GM15510 (cell line): ENCODE measurements around the gene BLM.

Source experiments
- POLR2A ChIP-seq: IDR thresholded peaks from 3 replicates; pipeline ENCODE4 v1.6.1; 2011; ENCODE audit warnings: borderline replicate concordance; ENCODE audit not compliant: insufficient read length; ENCODE audit errors: extremely low read depth

Gene BLM

GRCh38 chr15:90709278-90709677 is 7.9 kb upstream of the BLM start:
- no peak for TF ChIP-seq POLR2A

- TF ChIP-seq POLR2A, result no peak
Measured at GRCh38 chr15:90710436-90711027, 6.6 kb upstream of the BLM start.

DNA sequence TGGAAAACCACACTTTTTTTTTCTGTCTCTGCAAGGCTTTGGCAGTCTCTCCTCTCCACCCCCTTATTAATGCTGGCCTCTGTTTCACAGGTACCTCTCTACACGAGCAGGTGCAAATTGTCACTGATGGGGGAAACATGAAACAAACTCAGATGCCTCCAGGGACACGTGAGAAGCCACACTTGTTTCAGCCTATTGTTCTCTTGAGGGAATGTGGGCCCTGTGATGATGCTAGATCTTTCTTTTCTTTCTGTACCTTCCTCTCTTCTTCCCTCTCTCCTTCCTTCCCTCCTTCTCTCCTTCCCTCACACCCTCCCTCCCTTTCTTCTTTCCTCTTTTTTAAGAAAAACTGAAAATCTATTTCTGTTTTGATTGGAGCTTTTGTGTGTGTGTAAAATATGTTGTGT is 5.7 kb upstream of the BLM start:
- no peak for TF ChIP-seq POLR2A

GRCh38 chr15:90711842-90712241 is 5.3 kb upstream of the BLM start:
- no peak for TF ChIP-seq POLR2A

GRCh38 chr15:90713081-90713480 is 4.1 kb upstream of the BLM start:
- no peak for TF ChIP-seq POLR2A

- TF ChIP-seq POLR2A, result no peak
Measured at GRCh38 chr15:90716317-90716975, 700 bp upstream of the BLM start.

GRCh38 chr15:90718232-90718631 is 1.1 kb downstream of the BLM start:
- TF ChIP-seq POLR2A, result no peak

DNA sequence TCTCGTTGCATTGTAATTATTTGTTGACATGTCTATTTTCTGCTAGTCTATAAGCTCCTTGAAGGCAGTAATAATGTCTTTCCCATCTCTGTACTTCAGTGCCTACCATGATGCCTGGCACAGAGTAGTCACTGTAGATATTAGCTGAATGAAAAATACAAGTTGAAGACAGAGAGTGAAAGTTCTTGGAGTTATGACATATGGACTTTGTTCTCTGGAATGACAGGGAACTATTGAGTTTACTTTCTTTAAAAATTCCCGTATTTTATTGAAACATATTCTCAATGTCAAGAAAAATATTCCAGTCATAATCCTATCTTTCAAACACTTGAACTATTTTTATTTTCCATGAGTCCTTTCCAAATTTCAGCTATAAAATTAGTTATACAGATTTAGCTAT is 3.0 kb downstream of the BLM start:
- no peak for TF ChIP-seq POLR2A

DNA sequence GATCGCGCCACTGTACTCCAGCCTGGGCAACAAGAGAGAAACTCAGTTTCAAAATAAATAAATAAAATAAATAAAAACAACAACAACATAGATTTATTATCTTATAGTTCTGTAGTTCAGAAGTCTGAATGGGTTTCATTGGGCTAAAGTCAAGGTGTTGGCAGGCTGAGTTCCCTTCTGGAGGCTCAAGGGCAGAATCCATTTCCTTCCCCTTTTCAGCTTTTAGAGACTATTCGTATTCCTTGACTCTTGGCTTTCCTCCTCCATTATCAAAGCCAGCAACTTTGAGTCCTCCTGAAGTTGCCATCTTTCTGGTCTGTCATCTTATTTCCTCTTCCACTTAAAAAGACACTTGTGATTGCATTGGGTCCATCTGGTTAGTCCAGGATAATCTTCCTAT is 12.1 kb downstream of the BLM start:
- TF ChIP-seq POLR2A, result no peak

GRCh38 chr15:90730290-90730689 is 13.1 kb downstream of the BLM start:
- no peak for TF ChIP-seq POLR2A

DNA sequence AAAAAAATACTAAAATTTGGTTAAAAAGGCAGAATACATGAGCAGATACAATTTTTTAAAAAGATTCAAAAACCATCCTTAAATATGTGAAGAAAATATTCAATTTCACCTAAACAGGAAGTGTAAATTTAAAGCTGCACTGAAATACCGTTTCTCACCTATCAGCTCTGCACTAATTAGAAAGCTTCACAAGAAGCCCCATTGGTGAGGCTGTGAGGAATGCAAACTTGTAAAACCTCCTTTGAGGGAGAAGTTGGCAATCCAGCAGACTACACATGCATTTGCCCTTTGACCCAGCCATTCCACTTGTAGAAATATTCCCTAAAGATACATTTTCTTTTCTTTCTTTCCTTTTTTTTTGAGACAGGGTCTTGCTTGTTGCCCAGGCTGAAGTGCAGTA is 18.8 kb downstream of the BLM start:
- TF ChIP-seq POLR2A, result no peak

DNA sequence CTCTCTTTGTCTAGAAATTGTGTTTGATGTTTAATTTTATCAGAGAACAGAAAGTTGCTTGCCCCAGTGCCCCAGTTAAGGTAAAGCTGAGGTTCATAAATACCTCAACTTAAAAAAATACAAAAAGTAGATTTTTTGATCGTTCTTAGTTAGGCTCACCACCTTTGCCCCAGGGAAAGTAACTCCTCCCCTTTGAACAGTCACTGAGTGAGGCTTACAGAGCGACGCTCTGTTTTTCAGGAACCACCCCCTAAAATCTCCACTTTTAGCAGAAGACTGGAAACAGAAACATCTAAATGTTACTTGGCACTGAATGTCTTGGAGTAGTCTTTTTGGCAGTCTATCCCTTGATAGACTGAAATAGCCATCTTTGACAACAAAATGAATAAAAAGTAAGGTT is 24.9 kb downstream of the BLM start:
- no peak for TF ChIP-seq POLR2A

GRCh38 chr15:90743407-90743806 is 26.3 kb downstream of the BLM start:
- no peak for TF ChIP-seq POLR2A

GRCh38 chr15:90744759-90745402 is 27.7 kb downstream of the BLM start:
- no peak for TF ChIP-seq POLR2A

- no peak for TF ChIP-seq POLR2A
Measured at GRCh38 chr15:90749754-90750153, 32.6 kb downstream of the BLM start.

- TF ChIP-seq POLR2A, result no peak
Measured at GRCh38 chr15:90750186-90750585, 33.0 kb downstream of the BLM start.
